Stimulated activated CD8-positive, alpha-beta memory T cell treated with anti-CD3 and anti-CD28 coated beads, Interleukin-2, amount 100 ng/mL, for 48 hours (primary cell): ENCODE results near the gene COL25A1.
"Not testable (repeated sequence)": the region's sequence is repeated elsewhere in the genome, so short reads cannot be mapped to it uniquely, and the experiment has no call there.

Experiments
- DNase-seq, 2 donors: peaks; one replicate each; pipeline ENCODE4 v3.0.0-alpha.2; 2020; ENCODE audit warnings: low read depth in 2 of 2

Gene COL25A1

DNA sequence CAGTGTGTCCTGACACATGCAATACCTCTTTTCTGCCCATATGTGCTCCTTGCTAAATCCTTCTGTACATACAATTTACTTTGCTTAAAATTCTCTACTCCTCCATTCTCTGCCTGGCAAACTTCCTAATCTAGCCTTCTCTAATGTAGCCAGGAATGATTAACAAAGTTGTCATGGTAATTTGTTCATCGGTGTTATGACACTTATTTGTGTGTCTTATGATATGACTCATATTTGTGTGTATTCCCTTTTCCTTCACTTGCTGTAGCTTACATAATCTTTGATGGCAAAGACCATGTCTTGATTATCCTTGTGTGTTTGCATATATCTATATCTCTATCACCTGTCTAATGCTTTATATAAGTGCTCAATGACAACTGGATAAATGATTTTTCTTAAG lies 133.3 kb downstream of the COL25A1 start:
- DNase-seq = no peak

DNA sequence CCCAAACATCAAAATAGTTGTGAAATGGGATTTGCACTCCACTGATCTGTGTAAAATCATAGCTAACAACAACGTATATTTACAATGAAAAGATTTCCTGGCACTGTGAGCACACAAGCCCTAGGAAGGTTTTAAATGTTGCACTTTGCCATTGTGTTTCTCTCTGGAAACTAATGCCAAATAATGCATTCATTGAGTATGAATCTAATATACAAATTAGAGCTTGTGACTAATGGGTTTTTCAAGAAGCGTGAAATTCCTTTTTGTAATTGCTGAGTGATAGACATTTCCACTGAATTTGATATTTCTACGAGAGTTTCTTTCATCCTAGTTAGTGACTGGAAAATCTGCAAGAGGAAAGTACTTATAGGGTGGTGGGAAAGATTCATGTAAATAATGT lies 135.9 kb downstream of the COL25A1 start:
- DNase-seq = no peak

DNA sequence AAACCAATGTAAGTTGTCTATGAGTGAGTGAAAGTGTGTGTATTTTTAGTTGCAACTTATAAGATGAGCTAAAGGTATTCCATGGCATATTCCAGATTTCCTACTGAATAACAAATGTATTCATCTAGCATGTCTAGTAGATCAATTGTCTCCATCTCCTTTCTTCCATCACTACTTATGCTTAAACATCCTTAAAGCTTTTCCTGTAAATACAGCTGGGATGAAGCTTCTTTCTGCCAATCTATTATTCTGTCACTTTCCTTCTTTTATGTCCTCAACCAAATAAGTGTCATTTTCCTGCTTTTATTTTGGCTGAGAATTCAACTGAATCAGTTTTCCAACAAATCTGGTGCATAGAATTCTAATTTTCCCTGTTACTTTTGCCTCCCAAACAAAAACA lies 136.3 kb downstream of the COL25A1 start:
- no peak for DNase-seq

DNA sequence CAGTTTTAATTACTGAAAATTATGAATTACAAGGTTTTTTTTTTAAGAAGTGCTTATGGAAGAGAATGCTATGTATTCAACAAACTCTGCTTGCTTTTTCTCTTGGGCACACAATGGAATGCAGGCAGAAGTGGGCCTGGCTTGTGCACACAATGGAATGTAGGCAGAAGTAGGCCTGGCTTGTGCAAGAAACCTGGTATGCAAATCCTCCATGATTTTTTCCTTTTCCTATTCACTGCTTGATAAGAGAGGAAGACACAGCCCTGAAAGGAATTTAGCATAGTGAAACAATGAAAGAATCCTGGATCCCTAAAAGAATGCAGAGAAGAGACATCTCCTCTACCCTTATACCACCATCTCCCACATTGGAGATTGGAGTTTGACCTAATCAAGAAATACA lies 138.4 kb downstream of the COL25A1 start:
- no peak for DNase-seq

DNA sequence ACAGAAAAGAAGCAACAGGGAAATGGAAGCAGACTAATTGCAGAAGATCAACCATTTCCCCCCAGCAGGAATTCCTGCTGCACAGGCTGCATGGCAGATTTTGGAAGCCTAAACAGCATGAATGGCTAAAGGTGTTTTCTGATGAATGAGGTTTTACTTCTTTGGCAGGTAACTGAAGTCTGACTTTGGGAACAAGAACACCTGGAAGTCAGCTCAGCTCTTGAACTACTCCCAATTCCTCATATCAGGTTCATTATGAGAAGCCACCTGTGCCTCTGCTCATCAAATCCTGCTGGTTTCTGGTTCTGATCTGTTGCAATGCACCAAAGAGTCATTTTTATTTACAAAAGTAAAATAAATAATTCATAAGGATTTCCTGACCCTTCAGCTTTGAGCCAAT lies 139.0 kb downstream of the COL25A1 start:
- DNase-seq = no peak

DNA sequence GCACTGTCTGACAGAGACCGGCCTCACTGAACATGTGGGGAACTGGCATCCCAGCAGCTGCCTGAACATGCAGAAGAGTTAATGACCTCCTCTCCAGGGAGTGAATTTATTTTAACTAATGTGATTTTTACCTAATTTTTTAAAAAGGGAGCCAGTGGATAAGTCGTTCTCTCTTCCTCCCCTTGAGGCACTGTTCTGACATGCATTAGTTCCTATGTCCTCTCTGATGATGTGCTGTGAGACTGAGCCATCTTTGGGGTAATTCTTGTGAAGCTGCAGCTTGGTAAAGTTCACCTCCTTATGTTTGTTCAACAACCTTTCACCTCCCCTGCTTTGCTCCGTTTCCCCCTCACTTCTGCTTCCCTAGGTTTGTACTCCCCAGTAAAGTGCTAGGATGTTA lies 139.7 kb downstream of the COL25A1 start:
- no peak for DNase-seq

DNA sequence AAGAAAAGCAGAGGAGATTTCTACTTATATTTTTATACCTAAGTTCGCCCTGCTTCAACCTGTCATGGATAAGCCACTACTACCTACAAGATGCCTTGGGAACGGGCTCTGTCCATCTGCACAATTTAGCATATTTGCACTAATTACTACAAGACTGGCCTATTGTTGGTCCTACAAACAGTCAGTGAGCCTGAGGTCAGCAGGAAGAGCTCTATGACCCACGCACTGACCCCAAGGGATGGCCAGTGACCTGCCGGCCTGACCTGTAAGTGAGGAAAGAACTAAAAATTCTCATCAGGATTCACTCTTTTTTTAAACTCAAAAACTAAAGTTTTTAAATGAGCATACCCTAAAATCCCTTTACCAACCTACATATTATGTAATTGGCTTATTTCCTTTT lies 142.0 kb downstream of the COL25A1 start:
- DNase-seq = no peak

DNA sequence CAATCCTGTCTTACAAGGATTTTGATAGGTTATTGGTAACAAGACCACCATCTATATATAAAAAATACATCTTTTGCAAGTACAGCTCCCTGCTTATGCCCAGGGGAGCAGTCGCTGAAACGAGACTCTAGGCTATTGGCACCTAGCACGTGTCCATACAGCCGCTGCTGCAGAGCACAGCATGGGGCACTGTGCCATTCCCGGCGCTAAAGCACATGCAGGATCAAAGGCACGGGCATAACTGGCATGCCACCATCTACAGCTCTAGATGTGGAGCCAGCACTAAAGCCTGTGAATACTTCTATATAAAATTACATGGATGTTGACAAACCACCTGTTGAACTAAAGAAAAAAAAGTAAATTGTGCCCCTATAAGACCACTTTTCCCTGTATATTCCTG lies 144.8 kb downstream of the COL25A1 start:
- no peak for DNase-seq

DNA sequence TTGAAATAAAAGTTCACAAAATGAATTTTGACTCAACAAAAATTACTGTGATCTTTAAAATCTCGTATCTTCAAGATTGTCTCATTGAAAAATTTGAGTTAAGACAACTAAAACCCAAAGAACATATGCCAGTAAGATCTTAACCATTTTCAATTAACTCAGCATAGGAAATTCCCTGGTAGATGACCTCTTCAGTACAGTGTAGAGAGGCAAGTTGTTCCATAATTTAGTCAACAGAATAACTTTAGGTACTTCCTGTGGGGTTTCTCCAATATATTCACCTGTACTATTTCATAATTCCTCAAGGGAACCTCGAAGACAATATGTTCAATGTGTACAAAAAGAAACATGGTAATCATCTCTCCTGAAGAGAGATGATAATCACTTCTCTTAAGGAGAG lies 145.3 kb downstream of the COL25A1 start:
- no peak for DNase-seq

DNA sequence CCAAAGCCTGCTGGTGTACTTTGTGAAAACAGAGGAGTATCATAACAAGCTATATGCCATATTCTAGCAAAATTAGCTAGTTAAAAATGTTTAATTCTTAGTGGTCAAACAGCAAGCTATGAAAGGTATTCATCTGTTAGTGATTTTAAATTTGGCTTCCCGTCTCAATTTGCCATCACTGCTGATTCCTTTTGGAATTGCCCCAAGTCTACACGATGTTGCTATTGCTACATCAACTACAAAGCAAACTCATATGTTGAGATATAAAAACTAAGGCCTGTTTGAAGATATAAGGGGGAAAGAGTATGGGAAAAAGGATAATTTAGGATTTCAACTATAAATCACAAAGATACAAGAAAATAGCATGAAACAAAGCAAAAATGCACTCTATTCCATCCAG lies 146.1 kb downstream of the COL25A1 start:
- DNase-seq = no peak

DNA sequence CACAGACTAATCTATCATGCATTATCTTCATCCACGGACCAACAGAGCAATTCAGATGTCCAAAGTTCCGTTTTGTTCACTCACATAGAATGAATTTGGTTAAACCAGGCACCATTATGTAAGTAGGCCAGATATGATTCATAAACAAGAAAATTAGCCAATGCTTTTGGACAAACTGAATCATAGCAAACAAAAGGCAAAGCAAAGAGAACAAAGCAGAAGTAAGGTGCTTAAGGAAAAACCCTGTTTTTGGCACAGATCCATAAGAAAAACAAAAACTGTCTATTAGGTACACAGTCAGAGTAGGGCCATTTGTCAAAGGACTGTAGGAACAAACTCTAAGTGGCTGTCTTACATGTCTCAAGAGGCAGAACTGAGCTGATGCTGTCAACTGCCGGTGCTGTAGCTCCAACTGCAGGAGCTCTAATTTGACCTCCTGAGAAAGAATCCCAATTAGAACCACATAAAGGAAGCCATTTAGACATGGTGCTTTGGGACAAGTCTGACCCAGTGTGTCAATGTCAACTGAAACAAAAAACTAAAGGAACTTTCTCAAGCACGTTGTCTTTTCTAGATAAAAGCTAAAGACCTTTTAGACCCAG lies 146.7 kb downstream of the COL25A1 start:
- DNase-seq = no peak

DNA sequence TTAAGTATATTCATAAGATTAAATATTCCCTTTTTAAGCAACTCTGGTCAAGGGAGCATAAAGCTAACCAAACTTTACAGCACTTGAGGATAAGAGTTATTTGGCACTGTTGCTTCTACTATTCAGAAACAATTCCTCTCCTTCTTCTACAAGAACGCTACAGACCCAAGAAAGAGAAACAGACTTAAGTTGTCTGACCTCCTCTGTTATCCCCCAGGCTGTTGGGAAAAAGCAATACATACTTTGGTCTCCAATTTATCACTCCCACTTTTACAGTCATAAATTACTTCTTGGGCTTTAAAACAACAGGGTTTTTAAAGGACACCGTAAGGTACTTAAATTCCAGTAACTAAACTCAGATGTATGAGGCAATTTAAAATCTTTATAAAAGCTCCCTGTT lies 147.4 kb downstream of the COL25A1 start:
- DNase-seq = no peak

DNA sequence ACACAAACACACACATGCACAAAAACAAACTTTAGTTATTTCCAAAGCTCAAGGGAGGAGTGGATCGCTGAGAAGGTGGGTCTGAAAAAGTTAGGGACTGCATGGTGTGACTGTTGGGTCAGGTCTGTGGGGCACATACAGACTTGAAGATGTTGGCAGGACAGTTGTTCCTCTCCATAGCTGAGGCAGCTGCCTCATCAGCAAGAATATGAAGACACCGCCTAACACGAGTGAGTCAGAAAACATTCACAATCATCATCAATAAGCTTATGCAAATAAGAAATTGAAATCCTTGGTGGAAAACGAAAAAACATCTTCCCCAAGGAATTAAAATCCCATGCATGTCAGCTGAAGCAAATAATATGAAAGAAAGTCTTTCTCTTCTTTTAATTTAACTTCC lies 148.0 kb downstream of the COL25A1 start:
- DNase-seq = no peak

DNA sequence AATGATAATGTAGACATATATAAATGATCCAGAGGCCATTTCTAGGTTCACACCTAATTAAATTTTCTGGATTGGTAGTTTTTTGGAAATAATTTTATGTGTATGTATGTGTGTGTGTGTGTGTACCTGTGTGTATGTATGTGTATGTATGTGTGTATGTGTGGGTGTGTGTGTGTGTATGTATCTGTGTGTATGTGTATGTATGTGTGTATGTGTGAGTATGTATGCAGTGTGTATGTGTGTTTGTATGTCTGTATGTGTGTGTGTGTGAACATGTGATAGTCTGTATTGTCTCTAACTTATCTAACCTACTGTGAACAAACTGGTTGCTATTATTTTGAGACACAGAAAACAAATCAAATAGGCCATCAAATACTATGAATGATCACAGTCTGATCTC lies 152.6 kb downstream of the COL25A1 start:
- no peak for DNase-seq

DNA sequence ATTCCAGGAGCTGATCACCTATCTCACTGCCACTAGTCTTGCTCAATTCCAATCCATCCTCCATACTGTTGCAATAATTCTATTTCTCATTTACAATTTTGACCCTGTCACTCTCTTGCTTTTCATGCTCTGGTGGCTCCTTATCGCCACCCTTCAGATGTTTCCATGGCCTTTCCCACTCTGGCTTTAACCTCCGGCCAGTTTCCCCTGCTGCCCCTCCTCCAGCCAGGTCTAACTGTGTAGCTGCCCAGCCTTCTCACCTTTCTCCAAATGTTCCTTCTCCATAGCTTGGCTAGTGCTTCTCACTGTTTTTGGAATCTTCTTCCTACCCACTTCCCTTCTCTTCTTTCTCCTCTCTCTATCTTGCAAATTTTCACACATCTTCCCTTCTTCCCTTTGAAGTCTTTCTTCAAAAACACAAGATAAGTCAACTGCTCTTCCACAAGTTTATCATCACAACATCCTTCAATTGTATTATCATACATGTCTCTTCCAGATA lies 153.8 kb downstream of the COL25A1 start:
- no peak for DNase-seq

DNA sequence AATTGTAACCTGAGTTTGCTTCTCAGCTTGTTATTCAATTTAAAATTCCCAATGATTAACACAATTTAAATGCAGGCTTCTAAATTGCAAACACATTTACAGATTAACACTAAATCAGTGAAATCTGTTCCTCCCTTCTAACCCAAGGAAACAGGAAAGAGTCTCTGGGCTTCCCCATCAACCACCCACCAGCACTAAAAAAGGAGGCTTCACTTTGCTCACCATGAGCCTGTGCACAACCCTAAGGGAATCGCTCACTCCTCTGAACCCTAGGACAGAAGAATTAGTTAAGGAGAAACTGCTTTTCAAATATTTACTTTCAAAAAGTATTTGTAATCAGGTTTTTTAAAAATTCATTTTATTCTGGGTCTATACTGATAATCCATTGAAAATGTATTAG lies 155.3 kb downstream of the COL25A1 start:
- DNase-seq = no peak

DNA sequence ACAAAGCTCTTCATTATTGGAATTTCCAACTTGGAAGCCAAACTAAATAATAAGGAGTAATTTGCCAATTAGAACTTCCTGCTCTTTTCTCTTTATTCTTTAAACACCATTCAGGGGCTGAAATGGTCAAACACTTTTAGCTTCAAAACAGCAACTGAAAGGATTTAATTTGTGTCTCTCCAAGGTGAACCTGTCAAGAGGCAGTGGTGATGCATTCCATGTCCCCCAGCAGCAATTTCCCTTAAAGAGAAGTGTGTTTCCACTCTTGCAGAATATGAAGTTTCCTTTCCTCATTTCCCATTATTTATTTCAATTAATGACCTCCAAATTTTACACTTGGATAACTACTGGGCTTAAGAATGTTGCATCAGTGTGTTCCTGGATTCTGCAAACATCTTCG lies 156.0 kb downstream of the COL25A1 start:
- no peak for DNase-seq

DNA sequence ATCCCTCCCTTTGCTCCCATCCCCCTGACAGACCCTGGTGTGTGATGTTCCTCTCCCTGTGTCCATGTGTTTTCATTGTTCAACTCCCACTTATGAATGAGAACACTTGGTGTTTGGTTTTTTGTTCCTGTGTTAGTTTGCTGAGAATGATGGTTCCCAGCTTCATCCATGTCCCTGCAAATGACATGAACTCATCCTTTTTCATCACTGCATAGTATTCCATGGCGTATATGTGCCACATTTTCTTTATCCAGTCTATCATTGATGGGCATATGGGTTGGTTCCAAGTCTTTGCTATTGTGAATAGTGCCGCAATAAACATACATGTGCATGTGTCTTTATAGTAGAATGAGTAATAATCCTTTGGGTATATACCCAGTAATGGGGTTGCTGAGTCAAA lies 164.3 kb downstream of the COL25A1 start:
- DNase-seq = not testable (repeated sequence)

DNA sequence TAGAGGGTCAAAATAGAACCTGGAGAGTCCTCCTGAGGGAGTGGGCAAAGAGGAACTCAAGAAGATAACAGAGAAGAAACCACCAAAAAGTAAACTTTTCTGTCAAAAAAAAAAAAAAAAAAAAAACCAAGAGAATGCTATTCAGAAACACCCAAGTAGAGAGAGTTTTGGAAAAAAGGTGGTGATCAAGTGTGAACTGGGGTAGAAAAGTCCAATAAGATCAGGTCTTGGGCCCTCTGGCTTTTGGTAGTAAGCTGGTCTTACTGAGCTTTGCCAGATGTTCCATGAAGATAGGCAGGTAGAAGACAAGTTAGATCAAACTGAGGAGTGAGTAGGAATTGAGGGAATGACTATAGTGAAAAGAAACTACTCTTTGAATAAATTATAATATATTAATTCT lies 167.5 kb downstream of the COL25A1 start:
- no peak for DNase-seq

DNA sequence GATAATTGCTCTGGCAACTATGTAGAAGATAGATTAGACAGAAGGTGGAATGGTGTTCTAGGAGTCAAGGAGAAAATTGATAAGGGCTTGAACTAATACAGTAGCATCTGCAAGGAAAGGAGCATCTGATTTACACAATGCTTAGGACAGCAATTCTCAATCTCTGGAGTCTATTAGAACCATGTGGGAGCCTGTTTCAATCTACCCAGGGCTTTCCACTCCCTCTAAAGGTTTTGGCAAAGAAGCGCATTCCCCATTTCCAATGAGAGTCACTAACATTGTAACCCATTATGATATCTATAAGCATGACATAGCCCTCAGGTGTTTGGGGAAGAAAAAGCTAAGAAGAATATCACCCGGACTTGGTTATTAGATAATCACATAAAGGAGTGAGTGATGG lies 168.2 kb downstream of the COL25A1 start:
- no peak for DNase-seq

DNA sequence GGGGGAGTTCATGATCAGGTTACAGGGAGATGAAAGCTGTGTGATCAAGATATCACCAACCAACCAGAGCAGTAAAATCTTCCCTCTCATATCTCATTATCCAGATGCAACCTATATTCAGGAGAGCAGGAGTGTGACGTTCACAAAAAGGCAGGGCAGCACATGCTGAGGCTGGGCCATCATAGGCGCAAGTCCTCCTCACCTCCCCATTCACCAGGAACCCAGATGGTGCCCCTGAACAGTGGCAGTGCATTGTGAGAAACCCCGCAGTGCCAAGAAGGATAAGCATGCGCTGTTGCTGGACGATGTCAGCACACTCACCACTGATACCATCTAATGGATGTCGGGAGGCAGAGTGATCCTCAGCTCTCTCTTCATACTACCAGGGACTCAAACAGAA lies 170.9 kb downstream of the COL25A1 start:
- no peak for DNase-seq

DNA sequence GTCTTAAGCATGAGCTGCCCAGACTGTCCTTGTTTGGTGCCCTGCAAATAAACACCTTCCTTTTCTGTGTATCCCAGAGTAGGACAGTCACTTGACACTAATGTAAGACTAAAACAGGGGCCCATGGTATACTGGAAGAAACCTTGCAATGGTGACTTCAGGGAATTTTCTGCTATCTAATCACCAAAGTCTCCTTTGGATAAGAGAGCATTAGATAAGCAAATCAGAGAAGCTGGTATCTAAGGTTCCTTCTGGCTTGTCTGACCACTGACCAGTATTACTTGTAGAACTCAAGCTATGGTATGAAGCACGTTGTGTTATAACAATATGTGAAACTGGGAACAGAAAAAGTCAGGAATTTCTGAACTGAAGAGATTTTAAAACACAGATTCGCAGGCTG lies 173.9 kb downstream of the COL25A1 start:
- DNase-seq = no peak

DNA sequence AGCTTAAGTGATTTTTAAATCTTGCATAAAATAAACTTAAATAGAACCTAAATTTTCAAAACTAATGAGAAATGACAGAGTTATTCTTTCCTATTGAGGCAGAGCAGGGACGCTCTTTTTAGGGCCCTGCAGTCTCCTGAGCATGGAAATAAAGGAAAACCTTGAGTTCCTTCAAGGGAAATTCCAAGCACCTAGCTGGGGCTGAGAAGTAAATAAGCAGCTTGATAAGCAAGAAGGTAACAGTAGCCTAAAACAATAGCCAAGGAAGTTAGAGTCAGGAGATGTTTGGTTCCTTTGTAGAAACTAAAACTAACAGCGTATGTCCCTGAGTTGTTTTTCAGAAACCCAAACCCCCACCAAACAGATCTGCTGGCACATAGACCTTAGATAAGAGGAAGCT lies 174.6 kb downstream of the COL25A1 start:
- no peak for DNase-seq

DNA sequence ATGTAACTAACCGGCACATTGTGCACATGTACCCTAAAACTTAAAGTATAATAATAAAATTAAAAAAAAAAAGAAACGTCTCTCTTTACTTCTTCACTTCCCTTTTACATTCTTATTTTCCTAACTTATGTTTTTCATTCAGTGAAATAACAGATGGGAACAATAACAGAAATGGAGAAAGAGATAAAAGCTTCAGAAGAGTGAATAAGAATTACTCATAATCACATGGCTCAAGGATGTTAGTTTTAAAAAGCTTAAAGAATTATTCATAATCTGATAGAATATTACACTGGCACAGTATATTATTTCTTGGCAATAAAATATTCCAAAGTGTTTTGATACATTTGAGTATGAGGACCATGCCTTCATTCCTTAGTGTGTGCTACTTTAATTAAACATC lies 175.6 kb downstream of the COL25A1 start:
- no peak for DNase-seq

DNA sequence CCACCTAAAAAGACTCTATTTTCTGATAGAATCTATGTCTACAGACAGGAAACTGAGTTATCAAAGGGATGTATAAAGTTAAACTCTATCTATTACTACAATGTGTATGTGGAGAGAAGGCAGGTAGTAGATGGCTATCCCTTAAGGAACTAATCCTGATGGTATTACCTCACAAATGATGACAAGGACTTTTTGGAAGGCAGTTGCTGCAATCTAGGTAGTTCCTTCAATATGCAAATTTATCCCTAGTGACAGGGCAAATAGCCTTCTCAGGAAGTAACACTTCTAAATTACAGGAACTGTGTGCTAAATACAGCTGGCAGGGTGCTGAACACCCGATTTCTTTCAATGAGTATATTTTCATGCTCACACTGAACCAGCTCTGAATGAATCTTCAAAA lies 177.4 kb downstream of the COL25A1 start:
- DNase-seq = no peak
